SIG-M5 (cell line): ENCODE measurements around the gene KANTR.
"Not testable (repeated sequence)": the region's sequence is repeated elsewhere in the genome, so short reads cannot be mapped to it uniquely, and the experiment has no call there.

ENCODE experiments used
- DNase-seq: peaks from one replicate; lab custom pipeline; 2025; lab: John Stamatoyannopoulos, UW

The KANTR gene

DNA sequence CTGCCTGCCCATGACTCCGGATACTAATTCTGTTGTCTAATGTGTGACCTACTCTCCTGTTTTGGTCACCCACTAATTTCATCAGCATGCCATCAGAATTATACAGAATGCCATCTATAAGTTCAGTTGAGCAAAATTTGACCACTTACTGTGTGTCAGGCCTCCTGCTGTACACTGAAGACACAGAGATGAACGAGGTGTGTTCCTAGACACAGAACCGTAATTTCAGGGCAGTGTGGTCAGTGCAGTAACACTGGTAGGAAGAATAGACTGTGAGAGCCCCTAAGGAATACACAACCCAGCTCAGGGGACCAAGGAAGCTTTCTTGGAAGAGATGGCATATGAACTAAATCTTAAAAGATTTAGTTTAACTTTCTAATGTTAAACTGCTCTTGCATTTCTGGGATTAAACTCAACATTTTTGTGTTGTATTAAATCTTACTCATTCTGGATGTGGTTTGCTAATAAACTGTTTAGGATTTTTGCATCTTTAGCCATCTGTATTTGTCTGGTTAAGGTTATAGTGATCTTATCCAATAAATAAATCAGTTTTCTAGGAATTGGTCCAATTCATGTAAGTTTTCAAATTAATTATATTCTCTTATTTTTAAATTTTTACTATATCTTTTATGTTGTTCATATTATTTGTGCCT is 34.3 kb downstream of the KANTR start:
- no peak for DNase-seq

GRCh38 chrX:53133400-53133799 is 39.5 kb downstream of the KANTR start:
- DNase-seq = no peak

DNA sequence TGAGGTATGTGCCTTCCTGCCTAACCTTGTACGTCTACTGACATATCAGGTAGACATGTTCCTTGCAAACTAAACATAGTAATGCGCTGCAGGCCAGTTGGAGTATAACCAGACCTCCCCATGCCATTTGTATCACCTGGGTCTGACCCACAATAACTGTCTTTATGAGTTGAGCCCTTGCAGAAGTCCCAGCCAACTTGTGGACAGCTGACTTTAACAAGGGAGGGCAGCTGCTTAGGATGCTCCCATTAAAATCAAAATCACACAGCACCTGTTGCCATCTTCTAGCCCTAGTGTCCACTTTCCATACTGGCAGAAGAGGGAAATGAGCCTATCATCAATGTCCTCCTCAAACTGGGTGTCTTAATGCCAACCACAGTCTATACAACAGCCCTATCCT is 41.6 kb downstream of the KANTR start:
- DNase-seq = no peak

GRCh38 chrX:53153581-53153980 is 59.6 kb downstream of the KANTR start:
- no peak for DNase-seq

DNA sequence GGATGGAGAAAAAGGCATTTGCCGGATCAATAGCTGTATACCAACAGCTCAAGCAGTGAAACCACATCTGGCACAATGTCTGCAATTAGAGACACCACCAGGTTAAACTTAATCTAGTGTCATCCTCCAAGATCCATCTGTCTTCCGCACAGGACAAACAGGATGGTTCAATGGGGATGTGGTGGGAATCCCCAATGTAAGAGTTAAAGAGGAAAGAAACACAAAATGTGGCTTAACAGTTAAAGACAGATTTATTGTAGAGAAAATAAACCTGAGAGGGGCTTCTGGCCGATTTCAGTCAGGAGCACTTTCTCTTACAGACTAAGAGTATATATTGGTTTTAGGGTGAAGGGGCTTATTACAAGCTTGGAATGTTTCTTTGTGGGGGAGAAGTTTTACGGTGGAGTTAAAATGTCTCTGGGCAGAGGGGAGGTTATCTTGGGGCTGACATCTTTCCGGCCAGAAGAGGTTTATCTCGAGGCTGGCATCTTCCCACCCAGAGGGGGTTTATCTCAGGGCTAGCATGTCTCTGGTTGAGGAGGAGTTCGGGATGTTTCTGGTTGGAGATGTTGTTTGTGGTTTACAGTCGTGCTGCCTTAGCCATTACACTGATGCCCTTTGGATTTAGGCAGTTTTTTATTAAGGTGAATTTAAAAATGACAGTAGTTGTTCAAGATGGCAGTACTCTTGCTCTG is 61.7 kb downstream of the KANTR start:
- no peak for DNase-seq

DNA sequence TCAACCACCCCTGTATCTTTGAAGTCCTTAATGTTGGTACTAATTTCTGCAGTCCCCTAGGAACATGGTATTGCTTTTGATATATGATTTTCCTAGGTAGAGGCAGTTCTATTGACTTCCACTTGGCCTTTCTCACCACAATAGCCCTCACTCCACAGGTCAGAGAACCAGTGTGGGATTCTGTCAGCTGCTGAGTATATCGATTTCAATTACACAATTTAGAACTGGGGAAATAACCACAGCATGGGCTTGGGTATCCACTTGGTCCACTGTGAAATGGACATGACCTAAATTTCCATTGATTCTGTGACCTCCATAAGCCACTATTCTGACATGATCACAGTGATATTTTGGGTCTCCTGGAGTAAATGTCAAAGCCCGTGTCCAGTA is 62.3 kb downstream of the KANTR start:
- no peak for DNase-seq

- DNase-seq = no peak
Observed at GRCh38 chrX:53159184-53159583, 65.2 kb downstream of the KANTR start.

DNA sequence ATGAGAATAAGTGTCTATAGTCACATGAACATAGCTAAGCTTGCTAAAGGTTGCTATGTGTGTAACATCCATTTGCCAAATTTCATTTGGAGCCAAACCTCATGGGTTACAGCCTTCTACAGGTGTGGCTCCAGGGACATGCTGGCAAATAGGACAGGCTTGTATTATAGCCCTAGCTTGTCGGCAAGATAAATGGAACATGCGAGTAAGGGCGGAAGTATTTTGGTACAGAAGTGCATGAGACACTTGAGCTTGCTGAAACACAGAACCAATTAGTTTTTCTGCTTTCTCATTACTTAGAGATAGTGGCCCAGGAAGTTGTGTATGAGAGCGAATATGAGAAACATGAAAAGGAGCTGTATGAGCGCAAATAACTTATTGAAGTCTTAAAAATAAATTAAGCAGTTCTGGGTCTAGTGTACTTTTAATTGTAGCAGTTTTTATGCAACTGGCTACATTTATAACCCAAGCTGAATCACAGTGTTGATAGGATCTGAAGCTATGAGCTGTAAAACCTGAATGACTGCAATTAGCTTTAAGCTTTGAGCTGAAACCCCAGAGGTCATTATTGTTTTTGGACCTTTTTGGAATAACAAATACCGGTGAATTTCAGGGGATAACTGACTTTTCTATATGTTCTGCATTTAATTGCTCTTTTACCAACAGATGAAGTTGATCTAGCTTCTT is 66.5 kb downstream of the KANTR start:
- no peak for DNase-seq

- DNase-seq = no peak
Observed at GRCh38 chrX:53163436-53163835, 69.5 kb downstream of the KANTR start.

- not testable (repeated sequence) for DNase-seq
Observed at GRCh38 chrX:53164566-53164965, 70.6 kb downstream of the KANTR start.

DNA sequence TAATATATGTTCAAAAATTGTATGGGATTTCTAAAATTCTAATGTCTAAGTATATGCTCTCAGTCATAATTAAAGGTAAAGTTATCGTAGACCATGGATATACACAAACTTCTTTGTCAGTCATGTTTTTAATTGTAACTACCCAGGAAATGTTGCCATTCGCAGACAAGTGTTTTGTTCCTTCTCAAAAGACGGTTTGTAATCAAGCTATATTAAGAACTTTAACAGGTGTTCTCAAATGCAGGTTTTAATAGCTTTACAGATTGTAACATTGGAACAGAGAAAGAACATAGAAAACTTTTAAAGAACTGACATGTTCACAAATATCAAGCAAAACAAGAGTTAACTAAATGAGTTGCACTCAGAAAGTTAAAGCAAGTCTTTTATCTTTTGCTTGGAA is 72.2 kb downstream of the KANTR start:
- DNase-seq = no peak

DNA sequence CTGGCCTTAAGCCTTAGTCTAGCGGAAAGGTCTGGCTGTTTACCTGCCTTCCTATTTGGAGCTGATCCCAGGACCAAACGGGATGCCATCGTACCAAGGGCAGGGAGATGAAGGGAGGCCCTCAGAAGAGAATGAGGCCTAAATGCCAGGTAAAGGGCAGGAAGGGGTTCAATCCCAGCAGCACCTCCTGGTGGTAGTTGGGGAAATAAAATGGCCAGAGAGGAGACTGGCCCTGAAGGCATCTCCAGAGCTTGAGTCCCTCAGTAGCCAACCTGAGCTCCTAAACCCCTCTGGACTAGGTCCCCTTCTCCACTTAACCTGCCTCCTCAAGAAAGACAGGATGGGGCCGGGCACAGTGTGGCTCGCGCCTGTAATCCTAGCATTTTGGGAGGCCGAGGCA is 77.4 kb downstream of the KANTR start:
- no peak for DNase-seq
